Measurements from ENCODE around the gene MAP3K19.
"Not testable (repeated sequence)": the region's sequence is repeated elsewhere in the genome, so short reads cannot be mapped to it uniquely, and the experiment has no call there.

The MAP3K19 gene

GRCh38 chr2:135052042-135052876, 5.0 kb upstream of the MAP3K19 start, which contains the start of gene RAB3GAP1:
Gene RAB3GAP1 (plus strand): TSS chr2:135052292. CDS start chr2:135052308, 16 bp downstream.
- DNase-seq: peak; percentile 86

- DNase-seq: no peak
These were observed 3.4 kb upstream of the MAP3K19 start for GRCh38 chr2:135050684-135051083.

GRCh38 chr2:135050132-135050531, 2.9 kb upstream of the MAP3K19 start:
- DNase-seq: no peak

GRCh38 chr2:135048122-135048521, 875 bp upstream of the MAP3K19 start:
- DNase-seq: no peak

GRCh38 chr2:135043345-135043744, 3.9 kb downstream of the MAP3K19 start:
- DNase-seq: peak; percentile 50

- no peak for DNase-seq
These were observed 9.4 kb downstream of the MAP3K19 start for GRCh38 chr2:135037831-135038230.

GRCh38 chr2:135033216-135033615, 14.0 kb downstream of the MAP3K19 start:
- not testable (repeated sequence) for DNase-seq

GRCh38 chr2:135030826-135031225, 16.4 kb downstream of the MAP3K19 start:
- no peak for DNase-seq

GRCh38 chr2:135029481-135030134, 17.6 kb downstream of the MAP3K19 start:
- DNase-seq: no peak

- DNase-seq: no peak
These were observed 23.3 kb downstream of the MAP3K19 start for GRCh38 chr2:135023886-135024485.

GRCh38 chr2:135022952-135023880, 24.0 kb downstream of the MAP3K19 start:
- no peak for DNase-seq

GRCh38 chr2:135021618-135022017, 25.6 kb downstream of the MAP3K19 start:
- DNase-seq: no peak

GRCh38 chr2:135011633-135012032, 35.6 kb downstream of the MAP3K19 start:
- DNase-seq: no peak

GRCh38 chr2:135010200-135010942, 36.9 kb downstream of the MAP3K19 start:
- DNase-seq: no peak

GRCh38 chr2:135009339-135009738, 37.9 kb downstream of the MAP3K19 start:
- no peak for DNase-seq

- DNase-seq: no peak
These were observed 41.5 kb downstream of the MAP3K19 start for GRCh38 chr2:135005753-135006152.

GRCh38 chr2:135004005-135004746, 43.1 kb downstream of the MAP3K19 start:
- DNase-seq: peak; percentile 72

GRCh38 chr2:135002836-135003235, 44.4 kb downstream of the MAP3K19 start:
- DNase-seq: no peak

GRCh38 chr2:134999521-134999920, 47.7 kb downstream of the MAP3K19 start:
- DNase-seq: no peak

- no peak for DNase-seq
These were observed 58.1 kb downstream of the MAP3K19 start for GRCh38 chr2:134988994-134989605.

- no peak for DNase-seq
These were observed 62.2 kb downstream of the MAP3K19 start for GRCh38 chr2:134985061-134985460.
